PFSK-1 (cell line): ENCODE results near the gene CD302.

Experiments
- POLR2AphosphoS5 ChIP-seq: IDR thresholded peaks from 2 replicates; pipeline ENCODE4 v1.6.1; 2012; ENCODE audit warnings: low read depth, mild to moderate bottlenecking, control low read depth, low read length, moderate library complexity
- REST ChIP-seq, 2 experiments: IDR thresholded peaks; 2 replicates each; pipeline versions ENCODE4 v1.6.1 to v1.8.0; 2011 to 2012; ENCODE audit warnings: low read depth in 2 of 2, low read length in 2 of 2, control low read depth in 1 of 2, inconsistent platforms in 1 of 2, mild to moderate bottlenecking in 1 of 2, moderate library complexity in 1 of 2; ENCODE audit not compliant: insufficient read depth in 1 of 2

GRCh38 chr2:159792036-159792435, 6.0 kb downstream of the CD302 start:
- TF ChIP-seq POLR2AphosphoS5 (no peak), REST (IDR thresholded peaks at IDR 0.05; ENCODE audit: insufficient read depth in 1 of 2, low read depth in 2 of 2, low read length in 2 of 2) (no peak)
